ENCODE measurements around the gene PTPN14. TPM values are rescaled to one million over a fixed set of nuclear protein-coding genes. Genes with fewer than 3 reads are reported as not detected.
"Not testable (repeated sequence)": the region's sequence is repeated elsewhere in the genome, so short reads cannot be mapped to it uniquely, and the experiment has no call there.

PTPN14 gene
- total RNA-seq, 1 donor from 2014 or later: 24.6 TPM

GRCh38 chr1:214491468-214492146 lies 59.8 kb downstream of the PTPN14 start:
- no peak overlapping the region for H3K4me3 ChIP-seq (ENCODE audit: low read depth, low read length)

GRCh38 chr1:214485151-214485550 lies 66.3 kb downstream of the PTPN14 start:
- no peak for DNase-seq (ENCODE audit: low read depth)
- TF ChIP-seq CTCF (conservative IDR thresholded peaks at IDR 0.05; ENCODE audit: low read depth, low read length): no peak
- no peak overlapping the region for H3K4me3 ChIP-seq (ENCODE audit: low read depth, low read length)

More at GRCh38 chr1:214491468-214492146, 59.8 kb downstream of the PTPN14 start:
- no peak for DNase-seq (ENCODE audit: low read depth)
- TF ChIP-seq CTCF (conservative IDR thresholded peaks at IDR 0.05; ENCODE audit: low read depth, low read length): peak; percentile 10

- H3K4me3 ChIP-seq (ENCODE audit: low read depth, low read length); DNase-seq (ENCODE audit: low read depth): not testable (repeated sequence)
Measured at GRCh38 chr1:214483180-214483579, 68.2 kb downstream of the PTPN14 start.

GRCh38 chr1:214481983-214482634 lies 69.3 kb downstream of the PTPN14 start:
- not testable (repeated sequence) for H3K4me3 ChIP-seq (ENCODE audit: low read depth, low read length); DNase-seq (ENCODE audit: low read depth)

GRCh38 chr1:214476986-214477870 lies 74.2 kb downstream of the PTPN14 start:
- H3K4me3 ChIP-seq (ENCODE audit: low read depth, low read length): peak overlapping the region; percentile 50
- peak; percentile 98 for DNase-seq (ENCODE audit: low read depth)

GRCh38 chr1:214476229-214476985 lies 75.0 kb downstream of the PTPN14 start:
- no peak for TF ChIP-seq CTCF (conservative IDR thresholded peaks at IDR 0.05; ENCODE audit: low read depth, low read length)
- peak overlapping the region; percentile 50 for H3K4me3 ChIP-seq (ENCODE audit: low read depth, low read length)

More at GRCh38 chr1:214476986-214477870, 74.2 kb downstream of the PTPN14 start:
- TF ChIP-seq CTCF (conservative IDR thresholded peaks at IDR 0.05; ENCODE audit: low read depth, low read length): no peak

GRCh38 chr1:214475746-214476145 lies 75.7 kb downstream of the PTPN14 start:
- no peak for DNase-seq (ENCODE audit: low read depth)
- TF ChIP-seq CTCF (conservative IDR thresholded peaks at IDR 0.05; ENCODE audit: low read depth, low read length): no peak

More at GRCh38 chr1:214476229-214476985, 75.0 kb downstream of the PTPN14 start:
- no peak for DNase-seq (ENCODE audit: low read depth)

More at GRCh38 chr1:214475746-214476145, 75.7 kb downstream of the PTPN14 start:
- H3K4me3 ChIP-seq (ENCODE audit: low read depth, low read length): peak overlapping the region; percentile 50

Measured in epithelial cell of proximal tubule (primary cell).